Activated T-cell treated with anti-CD3 and anti-CD28 coated beads, Interleukin-2, amount 50 U/mL, for 24 hours (primary cell): Measurements from ENCODE around the gene CDK19.
A peak's percentile ranks its signal among the peaks of the same experiment; 100 is the strongest.

Experiments used
- DNase-seq: peaks from one replicate; pipeline ENCODE4 v3.0.0-alpha.2; 2020
- H3K27ac Mint-ChIP-seq: 2 replicates; pipeline ENCODE4 v1.8.0; 2020; ENCODE audit warnings: mild to moderate bottlenecking, mixed read lengths
- H3K27me3 Mint-ChIP-seq: 2 replicates; pipeline ENCODE4 v1.8.0; 2020; ENCODE audit warnings: mixed read lengths
- H3K36me3 Mint-ChIP-seq: 2 replicates; pipeline ENCODE4 v1.8.0; 2020; ENCODE audit warnings: low read depth, mixed read lengths
- H3K4me1 Mint-ChIP-seq: 2 replicates; pipeline ENCODE4 v1.8.0; 2020; ENCODE audit warnings: low read depth, mixed read lengths
- H3K4me3 Mint-ChIP-seq: 2 replicates; pipeline ENCODE4 v1.8.0; 2020; ENCODE audit warnings: mild to moderate bottlenecking, moderate library complexity, mixed read lengths
- H3K9me3 Mint-ChIP-seq: 2 replicates; pipeline ENCODE4 v1.8.0; 2020; ENCODE audit warnings: mixed read lengths

The CDK19 gene

DNA sequence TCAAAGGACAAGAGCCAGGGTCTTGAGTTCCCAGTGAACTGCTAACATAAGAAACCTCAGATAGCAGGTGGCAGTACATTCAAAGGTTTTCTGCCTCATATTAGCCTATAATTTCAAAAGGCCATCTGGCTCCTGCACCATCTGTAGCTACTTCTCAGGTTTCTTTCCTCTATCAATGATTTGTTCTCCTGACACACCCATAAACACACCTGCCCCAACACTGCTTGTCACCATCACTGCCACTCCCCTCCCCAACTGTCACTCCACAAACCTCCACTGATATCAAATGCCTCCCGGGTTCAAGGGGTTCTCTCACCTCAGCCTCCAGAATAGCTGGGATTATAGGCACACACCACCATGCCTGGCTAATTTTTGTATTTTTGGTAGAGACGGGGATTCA is 186.1 kb downstream of the CDK19 start:
- Mint-ChIP-seq H3K27ac (no peak overlapping the region), H3K9me3 (no peaks in the 10 kb centered on the region), H3K36me3 (peaks cover 2% of the 10 kb centered on the region), H3K4me1 (no peaks in the 10 kb centered on the region), H3K27me3 (no peaks in the 10 kb centered on the region), H3K4me3 (no peak overlapping the region)
- no peak for DNase-seq

DNA sequence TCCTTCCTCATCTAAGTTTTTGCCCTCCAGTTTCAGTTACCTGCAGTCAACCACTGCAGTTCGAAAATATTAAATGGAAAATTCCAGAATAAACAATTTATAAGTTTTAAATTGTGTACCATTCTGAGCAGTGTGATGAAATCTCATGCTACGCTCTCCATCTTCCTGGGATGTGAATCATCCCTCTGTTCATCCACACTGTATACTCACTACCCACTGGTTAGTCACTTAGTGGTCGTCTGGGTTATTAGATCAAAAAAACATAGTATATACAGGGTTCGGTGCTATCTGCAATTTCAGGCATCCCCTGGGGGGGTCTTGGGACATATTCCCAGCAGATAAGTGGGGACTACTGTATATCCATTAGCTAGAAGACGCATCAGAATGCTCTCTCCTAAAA is 186.9 kb downstream of the CDK19 start:
- Mint-ChIP-seq H3K27ac (no peak overlapping the region), H3K27me3 (no peaks in the 10 kb centered on the region), H3K4me1 (no peaks in the 10 kb centered on the region), H3K9me3 (no peaks in the 10 kb centered on the region), H3K36me3 (peaks cover 2% of the 10 kb centered on the region), H3K4me3 (no peak overlapping the region)
- DNase-seq: no peak

DNA sequence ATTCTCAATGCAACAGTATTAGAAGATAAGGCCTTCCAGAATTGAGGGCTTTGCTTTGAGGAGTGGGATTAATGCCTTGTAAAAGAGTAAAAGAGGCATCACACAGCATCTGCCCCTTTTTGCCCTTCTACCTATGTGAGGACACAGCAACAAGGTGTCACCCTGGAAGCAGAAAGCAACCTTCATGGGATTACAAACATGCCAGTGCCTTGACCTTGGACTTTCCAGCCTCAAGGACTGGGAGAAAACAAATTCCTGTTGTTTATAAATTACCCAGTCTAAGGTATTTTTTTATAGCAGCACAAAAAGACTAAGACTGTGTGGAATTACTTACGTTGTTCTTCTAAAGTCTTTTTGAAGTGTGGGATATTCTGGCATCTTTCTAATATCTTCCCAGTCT is 188.8 kb downstream of the CDK19 start:
- no peaks in the 10 kb centered on the region for H3K27me3 Mint-ChIP-seq
- no peaks in the 10 kb centered on the region for H3K9me3 Mint-ChIP-seq
- H3K27ac Mint-ChIP-seq: no peak overlapping the region
- no peak for DNase-seq
- no peak overlapping the region for H3K4me3 Mint-ChIP-seq
- no peaks in the 10 kb centered on the region for H3K4me1 Mint-ChIP-seq
- H3K36me3 Mint-ChIP-seq: peaks cover 14% of the 10 kb centered on the region

DNA sequence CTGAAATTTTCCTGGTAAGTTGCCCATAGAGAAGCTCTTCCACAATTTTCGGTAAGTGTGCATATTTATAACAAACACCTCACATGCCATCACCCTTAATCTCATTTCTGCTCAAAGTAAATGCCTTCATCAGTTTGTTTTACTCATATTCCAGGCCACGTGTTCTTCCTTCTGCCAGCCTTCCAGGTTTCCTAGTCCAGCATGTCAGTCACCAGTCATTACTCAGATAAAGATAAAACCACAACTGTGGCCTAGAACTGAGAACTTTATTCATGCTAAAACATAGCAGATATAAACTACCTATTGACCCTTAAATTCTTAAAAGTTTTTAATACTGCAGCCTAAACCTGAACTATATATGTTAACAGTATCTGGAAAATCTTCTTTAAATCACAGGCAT is 189.4 kb downstream of the CDK19 start:
- Mint-ChIP-seq H3K4me1 (no peaks in the 10 kb centered on the region), H3K4me3 (no peak overlapping the region), H3K27me3 (no peaks in the 10 kb centered on the region), H3K36me3 (peaks cover 18% of the 10 kb centered on the region), H3K27ac (no peak overlapping the region), H3K9me3 (no peaks in the 10 kb centered on the region)
- no peak for DNase-seq

DNA sequence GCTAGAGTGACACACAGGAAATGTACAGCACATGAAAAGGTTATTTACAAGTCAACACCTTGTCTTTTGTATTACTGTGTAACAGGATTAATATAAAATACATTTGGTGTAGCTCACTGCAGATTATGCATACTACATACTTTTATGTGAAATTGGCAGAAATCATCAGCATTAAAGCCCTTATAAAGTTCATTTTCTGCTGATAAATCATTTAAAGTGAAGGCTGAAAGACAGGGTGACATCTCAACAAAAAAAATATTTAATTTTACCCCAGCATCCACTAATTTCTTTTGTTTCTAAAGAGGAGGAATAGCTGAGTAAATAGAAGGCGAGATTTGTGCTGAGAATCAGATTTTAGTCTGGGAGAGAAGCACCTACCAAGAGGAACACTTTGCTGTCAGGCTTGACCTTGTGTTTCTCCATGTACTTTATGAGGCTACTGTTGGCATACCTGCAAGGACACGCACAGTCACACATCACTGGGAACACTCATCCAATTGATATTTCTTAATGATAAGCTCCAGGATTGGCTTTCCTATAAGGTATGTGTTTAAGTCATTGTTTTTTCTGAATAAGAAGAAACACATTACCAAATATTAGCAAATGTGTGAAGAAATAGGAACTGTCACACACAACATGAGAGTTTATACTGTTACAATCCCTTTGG is 192.2 kb downstream of the CDK19 start:
- Mint-ChIP-seq H3K36me3 (peaks cover 32% of the 10 kb centered on the region), H3K4me3 (no peak overlapping the region), H3K4me1 (no peaks in the 10 kb centered on the region), H3K27ac (no peak overlapping the region), H3K27me3 (no peaks in the 10 kb centered on the region), H3K9me3 (no peaks in the 10 kb centered on the region)
- no peak for DNase-seq

DNA sequence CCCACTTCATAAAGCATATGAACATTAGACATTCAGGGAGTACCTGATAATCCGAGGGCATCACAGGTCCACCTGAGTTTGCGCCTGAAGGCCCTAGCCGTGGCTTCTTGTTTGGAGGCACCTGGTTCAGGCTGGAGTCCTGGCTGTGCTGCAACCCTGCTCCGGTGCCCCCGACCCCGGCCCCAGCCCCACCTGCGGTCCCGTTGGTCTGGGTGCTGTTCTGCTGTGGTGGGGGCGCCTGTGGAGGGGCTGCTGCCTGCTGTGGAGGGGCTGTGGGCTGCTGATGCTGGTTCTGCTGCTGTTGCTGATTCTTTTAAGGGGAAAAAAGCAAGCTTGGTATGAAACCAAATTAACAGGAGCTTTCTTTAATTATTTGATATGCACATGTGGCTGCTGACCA is 194.2 kb downstream of the CDK19 start:
- no peak for DNase-seq
- Mint-ChIP-seq H3K36me3 (peaks cover 33% of the 10 kb centered on the region), H3K4me3 (no peak overlapping the region), H3K27me3 (no peaks in the 10 kb centered on the region), H3K4me1 (peaks cover 4% of the 10 kb centered on the region), H3K9me3 (no peaks in the 10 kb centered on the region), H3K27ac (no peak overlapping the region)

DNA sequence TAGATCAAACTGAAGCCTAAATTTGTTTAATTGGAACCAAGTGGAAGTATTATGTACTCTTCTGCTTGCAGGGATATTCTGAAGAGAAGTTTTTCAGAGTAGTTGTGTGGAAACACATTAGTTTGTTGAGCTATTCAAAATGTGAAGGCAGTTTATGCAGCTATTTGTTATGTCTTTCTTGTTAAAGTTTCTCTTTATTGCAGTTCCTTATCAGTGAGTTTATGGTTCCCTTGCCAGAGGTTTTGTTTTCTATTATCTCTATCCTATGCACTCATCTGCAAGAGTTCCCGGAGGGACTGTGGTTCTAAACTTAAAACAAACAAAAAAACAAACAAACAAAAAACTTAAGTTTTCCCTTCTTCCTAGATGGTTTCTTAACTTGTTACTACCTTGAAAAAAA is 195.2 kb downstream of the CDK19 start:
- Mint-ChIP-seq H3K27me3 (no peaks in the 10 kb centered on the region), H3K4me1 (peaks cover 4% of the 10 kb centered on the region), H3K36me3 (peaks cover 39% of the 10 kb centered on the region), H3K9me3 (no peaks in the 10 kb centered on the region), H3K27ac (no peak overlapping the region), H3K4me3 (no peak overlapping the region)
- DNase-seq: no peak

DNA sequence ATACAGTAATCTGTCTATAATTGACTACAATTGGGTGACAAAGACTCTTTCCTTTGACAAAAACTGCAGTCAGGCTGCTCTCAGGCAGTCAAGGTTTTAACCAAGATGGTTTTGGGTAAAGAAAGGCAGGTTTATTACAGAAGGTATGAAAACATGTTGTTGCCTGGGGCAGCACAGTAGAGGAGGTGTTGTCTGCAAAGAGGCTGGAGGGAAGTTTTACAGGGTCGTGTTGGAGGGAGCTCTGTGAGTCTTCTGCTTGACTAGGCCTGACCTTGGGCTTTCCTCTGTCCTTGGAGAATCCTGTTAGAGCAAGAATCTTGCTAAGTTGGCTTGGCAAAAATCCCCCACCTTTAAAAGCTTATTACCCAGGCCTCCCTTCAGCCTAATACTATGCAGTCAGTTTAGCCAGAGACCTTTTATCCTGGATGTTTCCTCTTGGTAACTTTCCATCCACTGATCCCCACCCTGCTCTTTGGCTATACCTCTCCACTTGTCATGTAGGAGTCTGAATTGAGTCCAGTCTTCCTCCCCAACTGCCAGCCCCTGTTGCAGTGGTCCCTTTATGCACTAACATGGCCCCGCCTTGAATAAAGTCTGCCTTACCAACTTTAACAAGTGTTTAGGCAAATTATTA is 195.9 kb downstream of the CDK19 start:
- Mint-ChIP-seq H3K27me3 (no peaks in the 10 kb centered on the region), H3K4me1 (peaks cover 4% of the 10 kb centered on the region), H3K4me3 (no peak overlapping the region), H3K36me3 (peaks cover 40% of the 10 kb centered on the region), H3K27ac (no peak overlapping the region), H3K9me3 (no peaks in the 10 kb centered on the region)
- DNase-seq: no peak

DNA sequence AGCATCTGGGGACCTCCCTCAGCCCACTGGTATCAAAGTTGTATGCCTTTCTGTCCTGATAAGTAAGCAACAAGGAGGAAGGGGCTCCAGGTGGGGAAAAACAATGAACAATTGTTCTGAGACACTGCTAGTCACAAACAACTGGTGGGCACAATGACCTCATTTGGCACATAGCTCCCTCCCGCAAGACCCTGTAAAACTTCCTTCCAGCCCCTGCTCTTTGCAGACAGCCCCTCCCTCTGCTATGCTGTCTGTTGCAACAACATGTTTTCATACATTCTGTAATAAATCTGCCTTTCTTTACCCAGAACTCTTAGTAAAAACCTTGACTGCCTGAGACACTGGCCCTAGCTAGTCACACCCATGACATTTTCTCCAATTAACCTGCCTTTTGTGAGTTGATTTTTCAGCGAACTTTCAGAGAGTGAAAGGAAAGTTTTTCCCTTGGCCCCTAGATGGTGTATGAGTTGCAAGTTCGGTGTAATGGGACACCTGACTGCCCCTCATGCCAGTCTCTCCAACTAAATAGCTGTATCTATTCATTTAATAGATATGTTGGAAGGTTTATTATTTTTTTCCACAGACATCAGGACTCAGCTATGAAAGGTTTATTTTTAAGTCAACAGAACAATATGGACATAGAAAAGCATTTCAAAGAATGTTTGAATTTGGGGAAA is 196.5 kb downstream of the CDK19 start:
- peaks cover 42% of the 10 kb centered on the region for H3K36me3 Mint-ChIP-seq
- no peaks in the 10 kb centered on the region for H3K27me3 Mint-ChIP-seq
- peaks cover 4% of the 10 kb centered on the region for H3K4me1 Mint-ChIP-seq
- peak overlapping the region; percentile 11 for H3K27ac Mint-ChIP-seq
- DNase-seq: no peak
- H3K4me3 Mint-ChIP-seq: no peak overlapping the region
- no peaks in the 10 kb centered on the region for H3K9me3 Mint-ChIP-seq

DNA sequence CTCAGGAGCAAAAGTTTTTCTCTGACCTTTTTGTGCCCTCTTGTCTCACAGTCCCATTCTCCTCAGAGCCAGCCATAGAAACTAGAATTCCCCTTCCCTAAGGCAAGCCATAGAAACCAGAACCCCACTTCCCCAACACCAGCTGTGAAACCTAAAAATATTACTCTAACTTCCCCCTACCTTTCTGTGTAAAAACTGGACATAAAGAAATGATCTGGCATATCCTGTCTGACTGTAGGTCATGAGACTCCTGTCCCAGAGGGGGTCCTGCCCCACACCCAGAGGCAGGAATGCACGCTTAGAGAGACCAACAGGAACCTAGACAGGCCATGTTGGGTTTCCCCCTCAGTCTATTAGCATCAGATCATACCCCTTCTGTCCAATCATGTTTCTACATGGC is 198.2 kb downstream of the CDK19 start:
- H3K27ac Mint-ChIP-seq: peak overlapping the region; percentile 48
- H3K9me3 Mint-ChIP-seq: no peaks in the 10 kb centered on the region
- H3K4me3 Mint-ChIP-seq: no peak overlapping the region
- no peaks in the 10 kb centered on the region for H3K27me3 Mint-ChIP-seq
- DNase-seq: no peak
- peaks cover 4% of the 10 kb centered on the region for H3K4me1 Mint-ChIP-seq
- H3K36me3 Mint-ChIP-seq: peaks cover 34% of the 10 kb centered on the region

DNA sequence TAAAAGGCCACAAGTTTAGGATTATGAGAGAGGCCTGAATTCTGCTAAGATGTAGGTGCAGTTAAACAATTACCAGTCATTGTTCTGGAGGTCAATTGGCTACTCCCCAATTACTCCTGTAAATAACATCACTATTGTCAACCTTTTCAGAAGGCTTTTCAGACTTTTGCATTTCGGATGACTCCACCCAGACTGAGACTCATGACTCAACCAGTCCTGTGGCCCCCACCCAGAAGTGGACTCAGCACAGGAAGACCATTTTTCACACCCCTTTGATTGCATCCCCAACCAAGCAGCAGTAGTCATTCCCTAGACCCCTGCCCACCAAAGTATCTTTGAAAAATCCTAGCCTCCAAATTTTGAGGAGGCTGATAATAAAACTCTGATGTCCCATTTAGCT is 199.5 kb downstream of the CDK19 start:
- no peak overlapping the region for H3K4me3 Mint-ChIP-seq
- no peak for DNase-seq
- no peaks in the 10 kb centered on the region for H3K9me3 Mint-ChIP-seq
- peaks cover 24% of the 10 kb centered on the region for H3K36me3 Mint-ChIP-seq
- peaks cover 4% of the 10 kb centered on the region for H3K4me1 Mint-ChIP-seq
- H3K27ac Mint-ChIP-seq: no peak overlapping the region
- no peaks in the 10 kb centered on the region for H3K27me3 Mint-ChIP-seq

DNA sequence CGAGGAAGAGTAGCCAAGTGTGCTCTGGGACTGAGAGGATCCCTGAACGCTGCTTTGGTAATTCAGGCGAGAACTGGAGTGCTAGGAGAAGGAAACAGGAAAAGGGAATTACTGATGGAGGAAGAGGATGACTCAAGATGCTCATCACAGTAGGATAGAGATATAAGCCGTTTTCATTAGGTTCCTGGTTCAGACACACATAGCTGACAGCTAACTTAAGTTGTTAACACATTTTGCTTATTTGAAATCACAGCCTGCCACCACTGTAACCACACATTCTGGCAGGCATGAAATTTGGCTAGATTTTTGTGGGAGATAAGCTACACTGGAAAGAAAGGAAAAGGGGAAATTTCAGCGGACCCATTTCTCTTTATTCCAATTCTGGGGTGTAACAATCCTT is 200.7 kb downstream of the CDK19 start:
- no peak overlapping the region for H3K27ac Mint-ChIP-seq
- peaks cover 14% of the 10 kb centered on the region for H3K36me3 Mint-ChIP-seq
- H3K9me3 Mint-ChIP-seq: no peaks in the 10 kb centered on the region
- no peak for DNase-seq
- H3K4me3 Mint-ChIP-seq: no peak overlapping the region
- H3K27me3 Mint-ChIP-seq: no peaks in the 10 kb centered on the region
- H3K4me1 Mint-ChIP-seq: peaks cover 4% of the 10 kb centered on the region

DNA sequence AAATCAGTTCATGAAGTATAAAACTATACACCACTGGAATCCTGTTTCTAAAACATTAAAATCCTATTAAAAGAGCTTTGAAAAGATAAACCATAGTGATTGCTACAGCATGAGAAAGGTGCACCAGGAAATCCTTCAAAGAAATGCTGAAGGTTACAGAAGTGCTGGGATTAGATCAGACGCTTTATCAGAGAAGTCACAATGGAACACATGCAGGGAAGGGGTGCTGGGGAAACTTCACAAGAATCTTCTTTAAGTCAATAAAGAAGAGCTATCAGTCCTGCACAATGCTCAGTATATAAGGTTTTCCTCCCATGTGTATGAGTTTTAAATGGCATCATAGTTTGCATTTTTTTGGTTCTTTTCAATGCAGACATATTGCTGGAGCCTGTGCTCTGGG is 201.2 kb downstream of the CDK19 start:
- no peak overlapping the region for H3K4me3 Mint-ChIP-seq
- peaks cover 4% of the 10 kb centered on the region for H3K4me1 Mint-ChIP-seq
- H3K27me3 Mint-ChIP-seq: no peaks in the 10 kb centered on the region
- H3K27ac Mint-ChIP-seq: no peak overlapping the region
- H3K9me3 Mint-ChIP-seq: no peaks in the 10 kb centered on the region
- no peak for DNase-seq
- peaks cover 13% of the 10 kb centered on the region for H3K36me3 Mint-ChIP-seq

DNA sequence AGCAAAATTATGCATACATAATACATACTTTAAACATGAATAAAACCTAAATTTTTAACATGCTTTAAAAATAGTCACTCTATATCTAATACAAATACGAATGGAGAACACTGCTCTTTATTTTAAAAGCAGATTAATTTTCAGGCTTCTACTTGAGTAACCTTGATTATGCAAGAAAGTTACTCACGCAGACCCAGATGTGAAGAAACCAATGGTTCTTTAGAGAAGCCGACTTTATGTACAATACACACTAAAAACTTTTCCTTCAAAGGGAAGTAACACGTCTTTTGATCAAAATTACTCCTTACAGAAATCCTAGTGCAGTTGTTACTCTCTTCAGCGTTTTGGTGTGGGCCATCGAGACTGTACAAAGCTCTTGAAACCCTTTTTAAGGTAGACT is 201.9 kb downstream of the CDK19 start:
- Mint-ChIP-seq H3K4me1 (peaks cover 4% of the 10 kb centered on the region), H3K27me3 (no peaks in the 10 kb centered on the region), H3K4me3 (no peak overlapping the region), H3K9me3 (no peaks in the 10 kb centered on the region), H3K36me3 (peaks cover 12% of the 10 kb centered on the region), H3K27ac (no peak overlapping the region)
- no peak for DNase-seq

DNA sequence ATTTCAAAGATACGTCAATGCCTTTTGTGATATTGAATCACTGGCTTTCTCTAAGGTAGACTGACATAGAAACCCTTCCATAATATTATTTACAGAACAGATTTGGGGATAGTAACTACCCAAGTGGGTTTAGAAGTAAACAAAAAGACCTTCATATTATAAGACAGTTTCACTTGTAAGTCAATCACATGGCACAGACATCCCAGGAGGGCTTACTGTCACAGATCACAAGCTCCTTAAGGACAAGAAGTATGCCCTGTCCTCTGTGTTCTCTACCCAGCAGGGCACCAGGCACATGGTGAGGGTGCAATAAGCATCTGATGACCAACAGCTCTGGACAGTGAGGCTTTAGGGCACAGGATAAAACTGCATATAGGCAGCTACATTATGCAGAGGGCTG is 203.0 kb downstream of the CDK19 start:
- Mint-ChIP-seq H3K27me3 (no peaks in the 10 kb centered on the region), H3K4me3 (no peak overlapping the region), H3K9me3 (no peaks in the 10 kb centered on the region), H3K4me1 (peaks cover 1% of the 10 kb centered on the region), H3K27ac (no peak overlapping the region), H3K36me3 (peaks cover 9% of the 10 kb centered on the region)
- DNase-seq: no peak
